SK-N-SH (cell line): Measurements from ENCODE around the gene CD34.

ENCODE experiments used
- EZH2phosphoT487 ChIP-seq: fragments of 200-600 bp; sonication (generic); IDR thresholded peaks from 2 replicates; pipeline ENCODE4 v1.6.1; 2017; ENCODE audit warnings: low read depth, mixed run types, mild to moderate bottlenecking, antibody characterized with exemption, moderate library complexity, borderline replicate concordance
- FOXJ3 ChIP-seq: sonication (generic); formaldehyde crosslinking; IDR thresholded peaks from 2 replicates; pipeline ENCODE4 v1.5.1; 2020; ENCODE audit warnings: mild to moderate bottlenecking, missing genetic modification reagents
- GABPA ChIP-seq: IDR thresholded peaks from 2 replicates; pipeline ENCODE4 v1.4.0; 2012; ENCODE audit warnings: low read depth, mild to moderate bottlenecking
- GATA2 ChIP-seq: sonication (generic); formaldehyde crosslinking; IDR thresholded peaks from 2 replicates; pipeline ENCODE4 v1.5.0; 2020; ENCODE audit warnings: mild to moderate bottlenecking, missing genetic modification reagents
- MXI1 ChIP-seq: IDR thresholded peaks from 2 replicates; pipeline ENCODE4 v1.6.1; 2012; ENCODE audit warnings: mild to moderate bottlenecking, low read depth, low read length, improper control_type of control experiment
- POLR2AphosphoS5 ChIP-seq: IDR thresholded peaks from 2 replicates; pipeline ENCODE4 v1.6.1; 2012; ENCODE audit warnings: low read depth, low read length
- RCOR1 ChIP-seq: fragments of 150-350 bp; IDR thresholded peaks from 2 replicates; pipeline ENCODE4 v1.6.1; 2017; ENCODE audit warnings: antibody characterized with exemption, low read length
- RFX5 ChIP-seq: IDR thresholded peaks from 2 replicates; pipeline ENCODE4 v1.6.1; 2012; ENCODE audit warnings: mild to moderate bottlenecking, improper control_type of control experiment, low read length
- TAF1 ChIP-seq: IDR thresholded peaks from 2 replicates; pipeline ENCODE4 v1.6.1; 2012; ENCODE audit warnings: low read depth, mild to moderate bottlenecking, low read length, moderate library complexity, borderline replicate concordance
- YY1 ChIP-seq: IDR thresholded peaks from 2 replicates; pipeline ENCODE4 v1.4.0; 2012; ENCODE audit warnings: low read depth, mild to moderate bottlenecking
- TF ChIP-seq, protein P1 (sequence below): fragments of 200-600 bp; sonication (generic); IDR thresholded peaks from 2 replicates; pipeline ENCODE4 v1.6.1; 2017; ENCODE audit warnings: antibody characterized with exemption, mild to moderate bottlenecking, moderate library complexity
- TF ChIP-seq, protein P2 (sequence below): IDR thresholded peaks from 2 replicates; pipeline ENCODE4 v1.4.0; 2012; ENCODE audit warnings: low read depth, borderline replicate concordance
- TF ChIP-seq, protein P3 (sequence below): IDR thresholded peaks from 2 replicates; pipeline ENCODE4 v1.4.0; 2012; ENCODE audit warnings: low read depth
- TF ChIP-seq, protein P4 (sequence below): IDR thresholded peaks from 2 replicates; pipeline ENCODE4; 2012

DNA sequence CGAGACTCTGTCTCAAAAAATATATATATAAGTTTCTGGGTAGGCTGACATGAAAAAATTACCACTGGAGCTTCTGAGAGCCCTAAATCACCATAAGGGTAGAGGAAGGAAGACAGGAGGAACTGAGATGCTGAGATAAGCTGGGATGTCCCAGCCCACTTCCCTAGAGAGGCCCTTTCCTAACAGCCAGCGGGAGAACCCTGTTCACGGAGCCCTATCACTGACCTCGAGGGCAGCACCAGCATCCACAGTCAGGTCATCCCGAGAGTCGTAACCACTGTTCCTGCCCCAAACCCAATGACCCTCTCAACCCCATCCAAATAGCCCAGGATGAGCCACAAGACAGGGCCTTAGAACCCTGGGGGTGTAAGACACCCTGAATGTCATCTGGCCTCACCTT is 77.5 kb downstream of the CD34 start:
- TF ChIP-seq RFX5 (no peak), POLR2AphosphoS5 (no peak), GATA2 (CRISPR knock-in tag) (no peak), FOXJ3 (no peak), YY1 (no peak), TAF1 (no peak), RCOR1 (no peak), EZH2phosphoT487 (no peak), MXI1 (no peak), GABPA (no peak)
- TF ChIP-seq, protein P1, sequence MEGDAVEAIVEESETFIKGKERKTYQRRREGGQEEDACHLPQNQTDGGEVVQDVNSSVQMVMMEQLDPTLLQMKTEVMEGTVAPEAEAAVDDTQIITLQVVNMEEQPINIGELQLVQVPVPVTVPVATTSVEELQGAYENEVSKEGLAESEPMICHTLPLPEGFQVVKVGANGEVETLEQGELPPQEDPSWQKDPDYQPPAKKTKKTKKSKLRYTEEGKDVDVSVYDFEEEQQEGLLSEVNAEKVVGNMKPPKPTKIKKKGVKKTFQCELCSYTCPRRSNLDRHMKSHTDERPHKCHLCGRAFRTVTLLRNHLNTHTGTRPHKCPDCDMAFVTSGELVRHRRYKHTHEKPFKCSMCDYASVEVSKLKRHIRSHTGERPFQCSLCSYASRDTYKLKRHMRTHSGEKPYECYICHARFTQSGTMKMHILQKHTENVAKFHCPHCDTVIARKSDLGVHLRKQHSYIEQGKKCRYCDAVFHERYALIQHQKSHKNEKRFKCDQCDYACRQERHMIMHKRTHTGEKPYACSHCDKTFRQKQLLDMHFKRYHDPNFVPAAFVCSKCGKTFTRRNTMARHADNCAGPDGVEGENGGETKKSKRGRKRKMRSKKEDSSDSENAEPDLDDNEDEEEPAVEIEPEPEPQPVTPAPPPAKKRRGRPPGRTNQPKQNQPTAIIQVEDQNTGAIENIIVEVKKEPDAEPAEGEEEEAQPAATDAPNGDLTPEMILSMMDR: no peak
- TF ChIP-seq, protein P2, sequence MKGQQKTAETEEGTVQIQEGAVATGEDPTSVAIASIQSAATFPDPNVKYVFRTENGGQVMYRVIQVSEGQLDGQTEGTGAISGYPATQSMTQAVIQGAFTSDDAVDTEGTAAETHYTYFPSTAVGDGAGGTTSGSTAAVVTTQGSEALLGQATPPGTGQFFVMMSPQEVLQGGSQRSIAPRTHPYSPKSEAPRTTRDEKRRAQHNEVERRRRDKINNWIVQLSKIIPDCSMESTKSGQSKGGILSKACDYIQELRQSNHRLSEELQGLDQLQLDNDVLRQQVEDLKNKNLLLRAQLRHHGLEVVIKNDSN: no peak
- TF ChIP-seq, protein P3, sequence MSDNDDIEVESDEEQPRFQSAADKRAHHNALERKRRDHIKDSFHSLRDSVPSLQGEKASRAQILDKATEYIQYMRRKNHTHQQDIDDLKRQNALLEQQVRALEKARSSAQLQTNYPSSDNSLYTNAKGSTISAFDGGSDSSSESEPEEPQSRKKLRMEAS: no peak
- TF ChIP-seq, protein P4, sequence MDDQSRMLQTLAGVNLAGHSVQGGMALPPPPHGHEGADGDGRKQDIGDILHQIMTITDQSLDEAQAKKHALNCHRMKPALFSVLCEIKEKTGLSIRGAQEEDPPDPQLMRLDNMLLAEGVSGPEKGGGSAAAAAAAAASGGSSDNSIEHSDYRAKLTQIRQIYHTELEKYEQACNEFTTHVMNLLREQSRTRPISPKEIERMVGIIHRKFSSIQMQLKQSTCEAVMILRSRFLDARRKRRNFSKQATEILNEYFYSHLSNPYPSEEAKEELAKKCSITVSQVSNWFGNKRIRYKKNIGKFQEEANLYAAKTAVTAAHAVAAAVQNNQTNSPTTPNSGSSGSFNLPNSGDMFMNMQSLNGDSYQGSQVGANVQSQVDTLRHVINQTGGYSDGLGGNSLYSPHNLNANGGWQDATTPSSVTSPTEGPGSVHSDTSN: no peak
